Raji (cell line): ENCODE data around the gene CFAP53.

Source experiments
- POLR2A ChIP-seq: IDR thresholded peaks from 2 replicates; pipeline ENCODE4 v1.6.1; 2011; ENCODE audit warnings: low read depth, low read length, control low read depth; ENCODE audit not compliant: insufficient read depth

CFAP53 gene

DNA sequence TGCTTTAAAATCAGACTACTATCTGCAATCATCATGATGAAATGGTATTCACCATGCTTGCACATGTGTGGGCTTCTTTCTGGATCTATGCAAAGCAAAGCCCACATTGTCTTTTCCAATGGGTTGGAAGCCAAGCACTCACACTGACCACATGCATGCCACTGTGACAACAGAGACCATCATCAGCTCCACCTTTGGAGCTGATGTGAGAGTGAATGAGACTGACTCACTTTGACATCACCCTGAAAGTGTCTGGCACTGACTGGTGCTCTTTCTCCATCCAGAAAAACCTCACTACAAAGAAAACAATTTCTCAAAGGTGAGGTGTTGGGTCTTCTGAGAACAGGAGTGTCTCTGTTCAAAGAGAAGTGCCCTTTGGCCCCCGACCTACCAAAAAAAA, 76.1 kb downstream of the CFAP53 start:
- TF ChIP-seq POLR2A, result no peak

DNA sequence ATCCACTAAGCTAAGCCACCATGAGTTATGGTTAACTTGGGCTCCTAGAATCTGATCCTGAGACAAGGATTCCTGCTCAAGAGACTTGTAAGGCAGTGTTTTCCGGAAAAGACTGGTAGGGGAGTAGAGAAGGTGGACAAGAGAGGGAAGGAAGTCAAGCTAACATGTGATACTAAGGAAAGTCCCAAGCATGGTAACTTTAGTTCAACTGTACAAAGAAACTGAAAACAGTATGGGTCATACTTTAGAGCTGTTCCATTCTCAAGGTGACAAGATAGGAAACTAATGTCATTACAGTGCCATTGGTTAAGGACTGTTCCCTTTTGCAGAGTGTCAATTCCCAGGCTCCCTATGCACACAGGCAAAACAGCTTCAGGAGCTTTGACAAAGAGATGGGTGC, 77.1 kb downstream of the CFAP53 start:
- no peak for TF ChIP-seq POLR2A

DNA sequence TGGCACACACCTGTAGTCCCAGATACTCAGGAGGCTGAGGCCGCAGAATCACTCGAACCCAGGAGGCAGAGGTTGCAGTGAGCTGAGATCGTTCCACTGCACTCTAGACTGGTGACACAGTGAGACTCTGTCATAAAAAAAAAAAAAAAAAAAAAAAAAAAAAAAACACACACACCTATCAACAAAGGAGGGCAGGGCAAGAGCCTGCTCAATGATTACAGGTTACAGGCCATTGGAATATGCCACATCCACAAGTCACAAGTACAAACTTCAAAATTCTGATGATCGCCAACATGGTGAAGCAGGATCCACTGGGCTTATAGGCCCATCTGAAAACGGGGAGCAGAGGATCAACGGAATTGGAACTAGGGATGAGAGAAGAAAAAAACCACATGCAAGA, 77.6 kb downstream of the CFAP53 start:
- no peak for TF ChIP-seq POLR2A

DNA sequence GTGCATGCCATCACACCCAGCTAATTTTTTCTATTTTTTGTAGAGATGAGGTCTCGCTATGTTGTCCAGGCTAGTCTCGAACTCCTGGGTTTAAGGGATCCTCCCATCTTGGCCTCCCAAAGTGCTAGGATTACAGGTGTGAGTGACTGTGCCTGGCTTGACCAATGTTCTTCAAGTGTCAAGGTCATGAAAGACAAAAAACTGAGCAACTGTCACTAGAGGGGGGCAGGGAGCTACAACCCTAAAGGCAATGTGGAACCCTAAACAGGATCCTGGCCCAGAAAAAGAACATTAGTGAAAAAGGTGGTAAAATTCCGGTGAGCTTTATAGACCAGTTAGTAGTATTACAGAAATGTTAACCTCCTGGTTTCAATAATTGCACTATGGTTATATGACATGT, 78.6 kb downstream of the CFAP53 start:
- TF ChIP-seq POLR2A, result no peak

DNA sequence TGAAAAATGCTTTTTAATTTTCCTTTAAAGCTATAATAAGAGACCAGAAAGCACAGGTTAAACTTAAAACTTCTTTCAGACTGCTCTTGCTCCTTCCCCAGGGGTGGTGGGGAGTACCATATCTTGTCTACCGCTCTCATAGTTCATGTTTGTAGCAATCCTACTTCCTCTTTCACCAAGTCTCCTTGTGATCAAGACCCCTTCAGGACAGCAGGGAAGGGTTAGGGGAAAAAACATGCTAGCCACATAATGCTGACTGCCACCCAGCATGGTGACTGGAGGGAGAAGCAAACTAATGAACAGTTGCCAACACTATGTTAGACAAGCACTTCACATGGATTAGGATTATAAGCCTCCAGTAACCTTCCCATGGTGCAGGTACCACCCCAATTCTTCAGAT, 79.9 kb downstream of the CFAP53 start:
- TF ChIP-seq POLR2A, result no peak

DNA sequence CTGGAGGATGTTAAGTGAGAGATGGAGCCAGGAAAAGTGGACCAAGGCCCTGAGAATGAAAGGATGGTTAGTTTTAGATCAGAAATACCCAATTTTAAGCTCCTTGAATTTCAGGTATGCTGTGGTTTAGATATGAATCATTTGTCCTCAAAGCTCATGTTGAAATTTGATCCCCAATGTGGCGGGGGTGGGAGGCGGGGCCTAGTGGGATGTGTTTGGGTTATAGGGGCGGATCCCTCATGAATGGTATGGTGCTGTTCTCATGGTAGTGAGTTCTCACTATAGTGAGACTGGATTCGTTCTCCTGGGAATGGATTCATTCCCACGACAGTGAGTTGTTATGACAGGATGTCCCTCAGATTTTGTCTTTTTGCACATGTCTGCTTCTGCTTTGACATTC, 82.7 kb downstream of the CFAP53 start:
- no peak for TF ChIP-seq POLR2A

DNA sequence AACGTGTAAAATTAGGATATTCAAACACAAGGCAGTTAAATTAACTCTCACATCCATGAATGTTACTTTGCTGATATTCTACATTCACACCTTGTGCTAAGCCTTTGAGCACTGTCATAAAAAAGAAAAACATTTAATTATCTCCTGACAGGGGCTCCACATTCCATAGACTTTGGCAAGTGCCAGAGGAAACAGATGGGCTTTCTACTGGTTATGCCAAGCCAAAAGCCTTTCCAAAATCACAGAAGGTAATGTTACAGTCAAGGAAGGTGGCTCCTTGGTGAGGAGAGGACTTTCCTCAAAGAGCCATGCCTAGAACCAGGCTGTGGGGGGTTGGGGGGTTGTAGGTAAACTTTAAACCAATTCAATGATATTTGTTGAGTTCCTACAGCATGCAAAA, 83.8 kb downstream of the CFAP53 start:
- TF ChIP-seq POLR2A, result no peak

DNA sequence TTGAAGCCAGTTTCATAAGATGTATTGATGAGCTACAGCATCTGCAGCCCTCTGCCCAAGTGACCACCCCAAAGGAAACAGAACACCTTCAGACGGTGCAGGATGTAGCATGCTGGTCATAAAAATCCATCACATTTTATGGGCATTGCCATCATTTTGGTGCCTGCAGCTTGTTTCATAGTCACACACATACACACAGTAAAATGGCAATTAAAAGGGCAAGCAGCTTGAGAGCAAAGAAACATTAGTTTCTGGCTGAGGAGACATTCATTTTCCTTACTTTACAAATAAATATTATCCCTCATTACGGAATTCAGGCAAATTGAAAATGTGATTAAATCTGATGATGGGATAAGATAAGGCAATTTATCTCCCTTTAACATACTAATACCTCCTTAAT, 84.7 kb downstream of the CFAP53 start:
- TF ChIP-seq POLR2A, result no peak

DNA sequence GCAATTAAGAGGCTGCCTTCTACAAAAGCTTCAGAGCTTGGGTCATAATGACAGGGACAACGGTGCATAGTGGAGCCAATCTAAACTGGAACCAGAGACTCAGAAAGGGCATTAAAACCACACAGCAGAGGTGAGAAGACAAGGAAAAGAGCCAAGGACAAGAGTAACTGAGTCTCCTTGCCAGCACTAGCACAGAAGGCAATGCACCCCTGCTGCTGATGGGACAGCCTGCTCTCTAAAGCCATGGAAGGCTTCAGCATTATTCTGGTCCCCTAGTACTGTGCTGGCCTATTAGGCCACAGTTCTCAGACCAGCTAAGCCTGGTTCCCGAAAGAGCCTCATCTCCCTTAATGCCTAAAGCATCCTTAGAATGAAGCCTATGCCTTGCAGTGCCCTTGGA, 86.8 kb downstream of the CFAP53 start:
- no peak for TF ChIP-seq POLR2A

DNA sequence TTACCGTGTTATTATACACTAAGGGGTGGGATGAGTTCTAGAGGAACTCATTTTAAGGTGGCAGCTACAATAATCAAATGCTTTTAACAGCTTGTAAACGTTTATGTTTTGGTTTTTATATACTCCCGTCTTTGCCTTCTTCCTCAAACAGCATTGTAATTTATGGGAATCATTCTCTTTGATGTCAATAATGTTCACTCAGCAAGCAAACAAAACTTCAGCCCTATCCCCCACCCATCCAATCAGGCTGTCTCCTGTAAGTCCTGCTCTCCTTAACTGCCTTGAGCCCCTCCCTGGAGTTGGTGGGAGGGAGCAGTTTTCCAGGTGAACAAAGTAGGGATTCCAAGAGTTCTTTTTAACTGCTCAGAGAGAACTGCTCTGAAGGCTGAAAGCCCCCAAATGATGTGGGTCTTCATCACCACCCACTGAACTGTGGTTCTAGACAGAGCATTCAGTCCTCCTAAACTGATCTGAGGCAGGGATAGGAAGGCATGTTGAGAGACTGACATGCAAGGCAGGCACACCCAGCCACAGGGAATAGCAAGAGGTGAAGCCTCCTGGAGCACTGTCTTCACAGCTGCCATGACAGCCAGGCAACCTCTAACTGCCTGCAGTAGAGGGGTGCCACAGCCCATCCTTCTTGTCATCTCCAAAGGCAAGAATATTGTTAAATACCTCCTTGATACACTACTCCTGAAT, 88.9 kb downstream of the CFAP53 start:
- TF ChIP-seq POLR2A, result no peak
